ENCODE data around the gene KLHL6. TPM values are rescaled to one million over a fixed set of nuclear protein-coding genes. Genes with fewer than 3 reads are reported as not detected.

KLHL6 gene
- total and polyA plus RNA-seq, 10 of the 15 experiments (the other 5 are each of a cell fraction or from before 2014, with no cell fraction given): 4.0 to 91.8 (median 24.4) TPM

- Histone ChIP-seq H3K9ac (ENCODE audit: control insufficient read depth, insufficient read depth, low read length) (peak overlapping the region; percentile 25), H3K36me3 (ENCODE audit: control insufficient read depth in 2 of 2, insufficient read depth in 2 of 2, low read length in 1 of 2) (no peaks in the 10 kb centered on the region), H3K27me3 (replicated peaks in 1 of 2; ENCODE audit: control insufficient read depth in 2 of 2, insufficient read depth in 2 of 2, low read length in 1 of 2) (no peaks in the 10 kb centered on the region), H3K4me3 (no peak overlapping the region), H3K79me2 (ENCODE audit: control insufficient read depth, insufficient read depth, low read length) (peaks cover 8% of the 10 kb centered on the region), H4K20me1 (ENCODE audit: control insufficient read depth, insufficient read depth) (no peaks in the 10 kb centered on the region; the same call in 1 of the 2 replicates), H3K9me3 (replicated peaks; ENCODE audit: control insufficient read depth, insufficient read depth, low read length) (no peaks in the 10 kb centered on the region; the same call in 2 of the 3 replicates), H3K4me1 (ENCODE audit: control insufficient read depth, insufficient read depth, low read length) (peaks cover 53% of the 10 kb centered on the region), H3K4me2 (ENCODE audit: control insufficient read depth, insufficient read depth) (peak overlapping the region; percentile 60), H3K27ac (ENCODE audit: control insufficient read depth, insufficient read depth) (peak overlapping the region; percentile 40), H2AFZ (ENCODE audit: control insufficient read depth, low read depth, low read length) (no peak overlapping the region)
- POLR2A ChIA-PET: interaction anchor here (0.7 to 11.9 kb wide), 12 partner anchors 8 to 106 kb away, joined by 3 to 181 read pairs (median 10); partner anchors contain the start of gene KLHL6
- CTCF ChIA-PET: interaction anchor here (0.6 to 9.3 kb wide), 14 partner anchors 5 to 58 kb away, joined by 3 to 98 read pairs (median 4); partner anchors contain the start of gene KLHL6
- intact Hi-C loops (cut with micrococcal nuclease; ENCODE audit: unreplicated experiment) (loop anchor here (1.0 kb wide), 1 partner anchor 40 kb away; no protein-coding TSS in a partner anchor), in situ Hi-C loops (cut with MboI) (no loop called here)
- ATAC-seq (peak; percentile 68), DNase-seq (ENCODE audit: low read depth, low spot score) (no peak), FAIRE-seq (no peak)
- 28% methylated on average over 10 of the region's 10 CpGs for WGBS (ENCODE audit: insufficient coverage, insufficient replicate concordance, low lambda C conversion rate, missing lambda C conversion rate)
- BruUV-seq (replicated peaks): no TSS peak
- SMC1A ChIA-PET (ENCODE audit: uncharacterized antibody, unreplicated experiment): interaction anchor here (0.6 to 9.8 kb wide), 13 partner anchors 8 to 105 kb away, joined by 3 to 190 read pairs (median 5); partner anchors contain the start of gene KLHL24
- RAD21 ChIA-PET (ENCODE audit: unreplicated experiment): interaction anchor here (0.7 to 14.8 kb wide), 12 partner anchors 8 to 85 kb away, joined by 3 to 245 read pairs (median 8); no protein-coding TSS in a partner anchor
- TF ChIP-seq, protein P1, sequence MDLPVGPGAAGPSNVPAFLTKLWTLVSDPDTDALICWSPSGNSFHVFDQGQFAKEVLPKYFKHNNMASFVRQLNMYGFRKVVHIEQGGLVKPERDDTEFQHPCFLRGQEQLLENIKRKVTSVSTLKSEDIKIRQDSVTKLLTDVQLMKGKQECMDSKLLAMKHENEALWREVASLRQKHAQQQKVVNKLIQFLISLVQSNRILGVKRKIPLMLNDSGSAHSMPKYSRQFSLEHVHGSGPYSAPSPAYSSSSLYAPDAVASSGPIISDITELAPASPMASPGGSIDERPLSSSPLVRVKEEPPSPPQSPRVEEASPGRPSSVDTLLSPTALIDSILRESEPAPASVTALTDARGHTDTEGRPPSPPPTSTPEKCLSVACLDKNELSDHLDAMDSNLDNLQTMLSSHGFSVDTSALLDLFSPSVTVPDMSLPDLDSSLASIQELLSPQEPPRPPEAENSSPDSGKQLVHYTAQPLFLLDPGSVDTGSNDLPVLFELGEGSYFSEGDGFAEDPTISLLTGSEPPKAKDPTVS (IDR thresholded peaks at IDR 0.05; ENCODE audit: low read depth, low read length): no peak
- TF ChIP-seq ASH2L (IDR thresholded peaks at IDR 0.05; ENCODE audit: borderline replicate concordance, low read depth): no peak
- no peak for TF ChIP-seq SMAD1 (IDR thresholded peaks at IDR 0.05; ENCODE audit: low read depth, partially characterized antibody)
- peak; percentile 46; the same call in 1 of the 2 replicates for TF ChIP-seq PML (IDR thresholded peaks at IDR 0.05; ENCODE audit: low read length)
- no peak for TF ChIP-seq HDAC6 (IDR thresholded peaks at IDR 0.05; ENCODE audit: unreplicated experiment)
- no peak for TF ChIP-seq SMAD5 (IDR thresholded peaks at IDR 0.05; ENCODE audit: low read depth)
- TF ChIP-seq ZNF622 (IDR thresholded peaks at IDR 0.05): no peak
- 0 out of 2 replicates have a peak, but pooled peaks have one; percentile 82 for TF ChIP-seq NFIC (IDR thresholded peaks at IDR 0.05; ENCODE audit: low read depth, low read length)
- TF ChIP-seq, protein P2, sequence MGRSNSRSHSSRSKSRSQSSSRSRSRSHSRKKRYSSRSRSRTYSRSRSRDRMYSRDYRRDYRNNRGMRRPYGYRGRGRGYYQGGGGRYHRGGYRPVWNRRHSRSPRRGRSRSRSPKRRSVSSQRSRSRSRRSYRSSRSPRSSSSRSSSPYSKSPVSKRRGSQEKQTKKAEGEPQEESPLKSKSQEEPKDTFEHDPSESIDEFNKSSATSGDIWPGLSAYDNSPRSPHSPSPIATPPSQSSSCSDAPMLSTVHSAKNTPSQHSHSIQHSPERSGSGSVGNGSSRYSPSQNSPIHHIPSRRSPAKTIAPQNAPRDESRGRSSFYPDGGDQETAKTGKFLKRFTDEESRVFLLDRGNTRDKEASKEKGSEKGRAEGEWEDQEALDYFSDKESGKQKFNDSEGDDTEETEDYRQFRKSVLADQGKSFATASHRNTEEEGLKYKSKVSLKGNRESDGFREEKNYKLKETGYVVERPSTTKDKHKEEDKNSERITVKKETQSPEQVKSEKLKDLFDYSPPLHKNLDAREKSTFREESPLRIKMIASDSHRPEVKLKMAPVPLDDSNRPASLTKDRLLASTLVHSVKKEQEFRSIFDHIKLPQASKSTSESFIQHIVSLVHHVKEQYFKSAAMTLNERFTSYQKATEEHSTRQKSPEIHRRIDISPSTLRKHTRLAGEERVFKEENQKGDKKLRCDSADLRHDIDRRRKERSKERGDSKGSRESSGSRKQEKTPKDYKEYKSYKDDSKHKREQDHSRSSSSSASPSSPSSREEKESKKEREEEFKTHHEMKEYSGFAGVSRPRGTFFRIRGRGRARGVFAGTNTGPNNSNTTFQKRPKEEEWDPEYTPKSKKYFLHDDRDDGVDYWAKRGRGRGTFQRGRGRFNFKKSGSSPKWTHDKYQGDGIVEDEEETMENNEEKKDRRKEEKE (IDR thresholded peaks at IDR 0.05): no peak
- TF ChIP-seq BACH1 (IDR thresholded peaks at IDR 0.05; ENCODE audit: borderline replicate concordance): no peak; the same call in 1 of the 2 replicates
- TF ChIP-seq HCFC1 (IDR thresholded peaks at IDR 0.05; ENCODE audit: low read length): no peak
- no peak for TF ChIP-seq BRCA1 (IDR thresholded peaks at IDR 0.05; ENCODE audit: low read depth, low read length)
- no peak for TF ChIP-seq STAT1 (conservative IDR thresholded peaks at IDR 0.05)
- TF ChIP-seq IRF5 (IDR thresholded peaks at IDR 0.05; ENCODE audit: borderline replicate concordance): no peak
- no peak for TF ChIP-seq CBX5 (IDR thresholded peaks at IDR 0.05; ENCODE audit: low read depth)
- no peak for TF ChIP-seq ZSCAN29 (IDR thresholded peaks at IDR 0.05)
- no peak for TF ChIP-seq POLR2A (IDR thresholded peaks at IDR 0.05; ENCODE audit: low read depth, low read length)
- TF ChIP-seq CHD2 (IDR thresholded peaks at IDR 0.05; ENCODE audit: borderline replicate concordance, low read depth, low read length): 0 out of 2 replicates have a peak, but pooled peaks have one; percentile 17
- TF ChIP-seq ETV6 (conservative IDR thresholded peaks at IDR 0.05 in 1 of 2, IDR thresholded peaks at IDR 0.05 in 1 of 2; ENCODE audit: borderline replicate concordance in 1 of 2, low read depth in 1 of 2): peak in 1 of 2 experiments; percentile 32; a peak in 1 of 4 replicates
These were observed 21.9 kb downstream of the KLHL6 start for GRCh38 chr3:183533412-183534132.
